Upper lobe of left lung (tissue), 4 donors: ENCODE measurements around the gene DGLUCY.

ENCODE experiments used
- EP300 ChIP-seq, 4 donors: sonication (generic); formaldehyde crosslinking; IDR thresholded peaks; one replicate each; pipeline ENCODE4 v1.5.1; 2017; ENCODE audit warnings: antibody characterized with exemption in 4 of 4, control low read depth in 2 of 4
- POLR2A ChIP-seq, 4 donors: fragments of 450-650 bp; IDR thresholded peaks; one replicate each; pipeline ENCODE4 v1.5.1; 2016 to 2017; ENCODE audit warnings: antibody characterized with exemption in 4 of 4, mild to moderate bottlenecking in 2 of 4
- TF ChIP-seq, protein P1 (sequence below), 6 experiments: fragments of 450-650 bp in 4 of 6; fragments of 200-600 bp in 2 of 6; sonication (generic) in 2 of 6; IDR thresholded peaks; one replicate each; pipeline ENCODE4 v1.5.1; 2016 to 2019; ENCODE audit warnings: antibody characterized with exemption in 6 of 6

DNA sequence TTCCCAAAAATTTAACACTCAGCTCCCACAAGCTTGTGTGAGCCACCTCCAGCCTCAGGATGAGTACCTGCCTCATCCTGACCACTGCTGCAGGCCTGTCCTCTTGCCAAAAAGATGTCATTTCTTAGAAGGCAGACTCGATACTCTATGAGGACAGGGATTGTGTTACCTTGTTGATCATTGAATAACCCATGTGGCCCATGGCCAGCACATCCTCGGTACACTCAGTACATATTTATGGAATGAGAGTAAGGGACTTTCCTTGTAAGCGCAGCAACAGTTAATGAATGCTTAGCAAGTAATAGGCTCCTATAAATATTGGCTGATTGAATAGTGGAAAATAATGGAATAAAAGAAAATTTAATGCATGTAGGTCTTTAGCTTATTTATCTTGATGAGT is 15.3 kb upstream of the DGLUCY start:
- TF ChIP-seq, protein P1, sequence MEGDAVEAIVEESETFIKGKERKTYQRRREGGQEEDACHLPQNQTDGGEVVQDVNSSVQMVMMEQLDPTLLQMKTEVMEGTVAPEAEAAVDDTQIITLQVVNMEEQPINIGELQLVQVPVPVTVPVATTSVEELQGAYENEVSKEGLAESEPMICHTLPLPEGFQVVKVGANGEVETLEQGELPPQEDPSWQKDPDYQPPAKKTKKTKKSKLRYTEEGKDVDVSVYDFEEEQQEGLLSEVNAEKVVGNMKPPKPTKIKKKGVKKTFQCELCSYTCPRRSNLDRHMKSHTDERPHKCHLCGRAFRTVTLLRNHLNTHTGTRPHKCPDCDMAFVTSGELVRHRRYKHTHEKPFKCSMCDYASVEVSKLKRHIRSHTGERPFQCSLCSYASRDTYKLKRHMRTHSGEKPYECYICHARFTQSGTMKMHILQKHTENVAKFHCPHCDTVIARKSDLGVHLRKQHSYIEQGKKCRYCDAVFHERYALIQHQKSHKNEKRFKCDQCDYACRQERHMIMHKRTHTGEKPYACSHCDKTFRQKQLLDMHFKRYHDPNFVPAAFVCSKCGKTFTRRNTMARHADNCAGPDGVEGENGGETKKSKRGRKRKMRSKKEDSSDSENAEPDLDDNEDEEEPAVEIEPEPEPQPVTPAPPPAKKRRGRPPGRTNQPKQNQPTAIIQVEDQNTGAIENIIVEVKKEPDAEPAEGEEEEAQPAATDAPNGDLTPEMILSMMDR (IDR thresholded peaks at IDR 0.05): no peak
- TF ChIP-seq EP300 (IDR thresholded peaks at IDR 0.05) (no peak), POLR2A (IDR thresholded peaks at IDR 0.05) (no peak)
